ENCODE measurements around the gene PCDHGC3.

The PCDHGC3 gene

GRCh38 chr5:141507387-141508091 lies 31.8 kb downstream of the PCDHGC3 start:
- no peaks in the 10 kb centered on the region for H4K20me1 ChIP-seq (ENCODE audit: low read depth, low read length)
- no peak overlapping the region for H2AFZ ChIP-seq (ENCODE audit: low read depth, low read length, severe bottlenecking)
- peaks cover 89% of the 10 kb centered on the region for H3F3A ChIP-seq (ENCODE audit: insufficient read depth)
- H3K36me3 ChIP-seq (ENCODE audit: low read length), result no peaks in the 10 kb centered on the region; the same call in 1 of the 2 replicates
- H3K9ac ChIP-seq (ENCODE audit: low read length), result peak overlapping the region; percentile 84
- H3K4me3 ChIP-seq (ENCODE audit: insufficient read depth, low read length, poor library complexity, severe bottlenecking), result peak overlapping the region; percentile 40
- H3K27ac ChIP-seq (ENCODE audit: low read depth, low read length), result peak overlapping the region; percentile 99
- no peaks in the 10 kb centered on the region for H3K27me3 ChIP-seq (ENCODE audit: low read length)
- H3K9me3 ChIP-seq (ENCODE audit: insufficient read depth, low read length), result no peaks in the 10 kb centered on the region
- TF ChIP-seq CTCF (IDR thresholded peaks at IDR 0.05; ENCODE audit: insufficient read depth, low read length, poor library complexity, severe bottlenecking) (no peak), EZH2phosphoT487 (conservative IDR thresholded peaks at IDR 0.05; ENCODE audit: low read length) (no peak)
- H3K9me2 ChIP-seq (replicated peaks; ENCODE audit: insufficient read depth, low read length), result no peaks in the 10 kb centered on the region
- H3K79me2 ChIP-seq (ENCODE audit: insufficient read depth, low read length), result peaks cover 17% of the 10 kb centered on the region; the same call in 1 of the 2 replicates
- peak overlapping the region; percentile 87 for H3K4me2 ChIP-seq (ENCODE audit: low read depth, low read length, poor library complexity, severe bottlenecking)

- peak overlapping the region; percentile 84 for H3K9ac ChIP-seq (ENCODE audit: low read length)
- peak overlapping the region; percentile 99 for H3K27ac ChIP-seq (ENCODE audit: low read depth, low read length)
- H3F3A ChIP-seq (ENCODE audit: insufficient read depth), result peaks cover 98% of the 10 kb centered on the region
Measured at GRCh38 chr5:141508440-141508797, 32.7 kb downstream of the PCDHGC3 start.

GRCh38 chr5:141508798-141509611 lies 33.2 kb downstream of the PCDHGC3 start:
- Histone ChIP-seq H3K9me2 (replicated peaks; ENCODE audit: insufficient read depth, low read length) (no peaks in the 10 kb centered on the region), H3K4me3 (ENCODE audit: insufficient read depth, low read length, poor library complexity, severe bottlenecking) (peak overlapping the region; percentile 40), H3K27ac (ENCODE audit: low read depth, low read length) (peak overlapping the region; percentile 99), H3K79me2 (ENCODE audit: insufficient read depth, low read length) (peaks cover 13% of the 10 kb centered on the region; the same call in 1 of the 2 replicates), H3K4me2 (ENCODE audit: low read depth, low read length, poor library complexity, severe bottlenecking) (peak overlapping the region; percentile 87), H3K9me3 (ENCODE audit: insufficient read depth, low read length) (no peaks in the 10 kb centered on the region), H3K36me3 (ENCODE audit: low read length) (no peaks in the 10 kb centered on the region; the same call in 1 of the 2 replicates), H2AFZ (ENCODE audit: low read depth, low read length, severe bottlenecking) (no peak overlapping the region), H3K27me3 (ENCODE audit: low read length) (no peaks in the 10 kb centered on the region), H3K9ac (ENCODE audit: low read length) (peak overlapping the region; percentile 84), H4K20me1 (ENCODE audit: low read depth, low read length) (no peaks in the 10 kb centered on the region), H3F3A (ENCODE audit: insufficient read depth) (peaks cover 97% of the 10 kb centered on the region)
- TF ChIP-seq CTCF (IDR thresholded peaks at IDR 0.05; ENCODE audit: insufficient read depth, low read length, poor library complexity, severe bottlenecking), result no peak
- TF ChIP-seq EZH2phosphoT487 (conservative IDR thresholded peaks at IDR 0.05; ENCODE audit: low read length), result no peak

More at GRCh38 chr5:141508440-141508797, 32.7 kb downstream of the PCDHGC3 start:
- peak overlapping the region; percentile 87 for H3K4me2 ChIP-seq (ENCODE audit: low read depth, low read length, poor library complexity, severe bottlenecking)
- H4K20me1 ChIP-seq (ENCODE audit: low read depth, low read length), result no peaks in the 10 kb centered on the region
- peak overlapping the region; percentile 40 for H3K4me3 ChIP-seq (ENCODE audit: insufficient read depth, low read length, poor library complexity, severe bottlenecking)
- peaks cover 17% of the 10 kb centered on the region; the same call in 1 of the 2 replicates for H3K79me2 ChIP-seq (ENCODE audit: insufficient read depth, low read length)
- no peaks in the 10 kb centered on the region for H3K9me2 ChIP-seq (replicated peaks; ENCODE audit: insufficient read depth, low read length)
- H3K9me3 ChIP-seq (ENCODE audit: insufficient read depth, low read length), result no peaks in the 10 kb centered on the region
- no peaks in the 10 kb centered on the region for H3K27me3 ChIP-seq (ENCODE audit: low read length)
- H2AFZ ChIP-seq (ENCODE audit: low read depth, low read length, severe bottlenecking), result no peak overlapping the region
- no peaks in the 10 kb centered on the region; the same call in 1 of the 2 replicates for H3K36me3 ChIP-seq (ENCODE audit: low read length)
- TF ChIP-seq EZH2phosphoT487 (conservative IDR thresholded peaks at IDR 0.05; ENCODE audit: low read length) (no peak), CTCF (IDR thresholded peaks at IDR 0.05; ENCODE audit: insufficient read depth, low read length, poor library complexity, severe bottlenecking) (no peak)
